Lung (tissue), 12 donors: ENCODE data around the gene OR51D1. TPM values are rescaled to one million over a fixed set of nuclear protein-coding genes. Genes with fewer than 3 reads are reported as not detected.

Experiments
- ATAC-seq: fragments of 200-7000 bp; cut with Tn5 transposase; one replicate; pipeline ENCODE4 v1.9.1; 2020; ENCODE audit warnings: moderate number of reproducible peaks; ENCODE audit not compliant: insufficient read depth, low FRiP score
- DNase-seq, 3 donors: peaks; one replicate each; pipeline ENCODE4 v3.0.0-alpha.2; 2013 to 2017
- H3K27ac ChIP-seq, 2 donors: one replicate each; pipeline ENCODE4 v1.5.1; 2013; ENCODE audit warnings: mild to moderate bottlenecking in 2 of 2, moderate library complexity in 2 of 2, control low read depth in 1 of 2, inconsistent platforms in 1 of 2, low read depth in 1 of 2, low read length in 1 of 2
- H3K27me3 ChIP-seq, 3 donors: one replicate each; pipeline ENCODE4 v1.5.1; 2013; ENCODE audit warnings: low read length in 2 of 3; ENCODE audit not compliant: control insufficient read depth in 3 of 3, insufficient read depth in 3 of 3
- H3K36me3 ChIP-seq, 4 donors: one replicate each; pipeline ENCODE4 v1.5.1; 2013; ENCODE audit warnings: low read length in 4 of 4, mild to moderate bottlenecking in 1 of 4, moderate library complexity in 1 of 4; ENCODE audit not compliant: control insufficient read depth in 4 of 4, insufficient read depth in 4 of 4
- H3K4me1 ChIP-seq, 5 donors: one replicate each; pipeline ENCODE4 v1.5.1; 2013; ENCODE audit warnings: low read length in 5 of 5, mild to moderate bottlenecking in 2 of 5, moderate library complexity in 1 of 5; ENCODE audit not compliant: control insufficient read depth in 5 of 5, insufficient read depth in 5 of 5
- H3K4me3 ChIP-seq: one replicate; pipeline ENCODE4 v1.5.1; 2013; ENCODE audit warnings: mild to moderate bottlenecking, control low read depth, moderate library complexity
- H3K9ac ChIP-seq, 2 donors: one replicate each; pipeline ENCODE4 v1.5.1; 2013; ENCODE audit warnings: low read length in 2 of 2, control low read depth in 1 of 2; ENCODE audit not compliant: insufficient read depth in 1 of 2
- H3K9me3 ChIP-seq, 4 donors: one replicate each; pipeline ENCODE4 v1.5.1; 2013; ENCODE audit warnings: low read length in 3 of 4, mild to moderate bottlenecking in 1 of 4, moderate library complexity in 1 of 4; ENCODE audit not compliant: control insufficient read depth in 4 of 4, insufficient read depth in 3 of 4
- WGBS, 2 donors: extraction: QIAGEN DNeasy Blood & Tissue Kit; methylation state at CpG; one replicate each; pipeline ENCODE4 v1.1.7; 2013; 5-methylcytosine and 5-hydroxymethylcytosine counted together
- polyA plus RNA-seq, 2 donors: library from polyadenylated mRNA; stranded (reverse); fragments of 200-250 nt; gene quantifications; one replicate each; pipeline ENCODE4 v1.2.1, GENCODE V29; 2013
- total RNA-seq, 2 donors: library from RNA; depleted of rRNA in 1 of 2; stranded (reverse); fragments of >200 nt in 1 of 2; gene quantifications; one replicate each; pipeline ENCODE4 v1.2.1, GENCODE V29; 2014 to 2021
- TF ChIP-seq, protein P1 (sequence below): IDR thresholded peaks from 2 replicates; pipeline ENCODE4 v1.5.1; 2012; ENCODE audit warnings: mild to moderate bottlenecking; ENCODE audit errors: control extremely low read depth, extremely low read depth
- donor health status: control.
- donor health status: control.
- donor health status: Bipolar disorder and iron deficiency.
- donor health status: healthy.
- donor health status: DM: yes; HTN: yes; CAD: no.

OR51D1 gene
- total and polyA plus RNA-seq, 4 donors: not detected

- Histone ChIP-seq H3K9ac (no peak overlapping the region), H3K27me3 (peaks cover 0 to 2% (median 0%) of the 10 kb centered on the region in 3 donors), H3K27ac (no peak overlapping the region), H3K9me3 (no peaks in the 10 kb centered on the region), H3K36me3 (no peaks in the 10 kb centered on the region), H3K4me3 (no peak overlapping the region), H3K4me1 (peaks cover 0 to 14% (median 0%) of the 10 kb centered on the region in 5 donors)
- ATAC-seq (no peak), DNase-seq (no peak)
- TF ChIP-seq, protein P1, sequence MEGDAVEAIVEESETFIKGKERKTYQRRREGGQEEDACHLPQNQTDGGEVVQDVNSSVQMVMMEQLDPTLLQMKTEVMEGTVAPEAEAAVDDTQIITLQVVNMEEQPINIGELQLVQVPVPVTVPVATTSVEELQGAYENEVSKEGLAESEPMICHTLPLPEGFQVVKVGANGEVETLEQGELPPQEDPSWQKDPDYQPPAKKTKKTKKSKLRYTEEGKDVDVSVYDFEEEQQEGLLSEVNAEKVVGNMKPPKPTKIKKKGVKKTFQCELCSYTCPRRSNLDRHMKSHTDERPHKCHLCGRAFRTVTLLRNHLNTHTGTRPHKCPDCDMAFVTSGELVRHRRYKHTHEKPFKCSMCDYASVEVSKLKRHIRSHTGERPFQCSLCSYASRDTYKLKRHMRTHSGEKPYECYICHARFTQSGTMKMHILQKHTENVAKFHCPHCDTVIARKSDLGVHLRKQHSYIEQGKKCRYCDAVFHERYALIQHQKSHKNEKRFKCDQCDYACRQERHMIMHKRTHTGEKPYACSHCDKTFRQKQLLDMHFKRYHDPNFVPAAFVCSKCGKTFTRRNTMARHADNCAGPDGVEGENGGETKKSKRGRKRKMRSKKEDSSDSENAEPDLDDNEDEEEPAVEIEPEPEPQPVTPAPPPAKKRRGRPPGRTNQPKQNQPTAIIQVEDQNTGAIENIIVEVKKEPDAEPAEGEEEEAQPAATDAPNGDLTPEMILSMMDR: no peak
- WGBS, 2 donors: 72 to 80% methylated on average over 7 of the region's 7 CpGs
Measured at GRCh38 chr11:4642043-4642442, 4.8 kb downstream of the OR51D1 start.

- Histone ChIP-seq H3K27me3 (no peaks in the 10 kb centered on the region), H3K27ac (peak overlapping the region in 1 of 2 donors; percentile 58), H3K36me3 (no peaks in the 10 kb centered on the region), H3K4me1 (peaks cover 0 to 22% (median 0%) of the 10 kb centered on the region in 5 donors), H3K9ac (no peak overlapping the region), H3K9me3 (no peaks in the 10 kb centered on the region), H3K4me3 (no peak overlapping the region)
- 45 to 75% methylated on average over 5 of the region's 5 CpGs for WGBS, 2 donors
- TF ChIP-seq, protein P1: no peak
- no peak for ATAC-seq
- peak in 1 of 3 donors; percentile 8 for DNase-seq
Measured at GRCh38 chr11:4643076-4643475, 5.8 kb downstream of the OR51D1 start.

DNA sequence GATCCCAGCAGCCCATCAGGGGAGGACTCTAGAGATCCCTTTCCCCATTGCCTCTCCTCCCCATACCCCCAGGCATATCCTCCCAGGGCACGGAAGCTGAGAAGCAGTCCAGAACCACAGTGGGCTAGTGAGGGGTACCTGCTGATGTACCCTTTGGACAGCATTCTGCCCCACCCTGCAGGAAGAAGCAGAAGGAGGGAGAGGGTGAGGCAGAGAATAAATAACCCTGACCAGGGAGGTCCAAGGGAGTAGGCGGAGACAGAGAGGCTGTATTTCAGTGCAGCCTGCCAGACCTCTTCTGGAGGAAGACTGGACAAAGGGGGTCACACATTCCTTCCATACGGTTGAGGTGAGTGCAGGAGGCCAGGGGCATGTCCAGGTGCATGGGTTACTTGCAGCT is 6.4 kb downstream of the OR51D1 start, which contains the start of gene OR51E1:
OR51E1 (plus strand) TSS at position 301 of the 400 bp plus-strand sequence. CDS start 8,545 bp downstream, outside the sequence.
- WGBS, 2 donors: 78 to 83% methylated on average over 3 of the region's 3 CpGs
- H3K27ac ChIP-seq: peak within 1 kb of the TSS in 1 of 2 donors; percentile 58

More for the DNA sequence above, 6.4 kb downstream of the OR51D1 start, which contains the start of gene OR51E1:
- ATAC-seq (no peak), DNase-seq (no peak)
- Histone ChIP-seq H3K9me3 (no peaks in the 10 kb centered on the region), H3K9ac (no peak within 1 kb of the TSS), H3K4me3 (no peak within 1 kb of the TSS), H3K27me3 (no peaks in the 10 kb centered on the region), H3K36me3 (no peaks in the 10 kb centered on the region), H3K4me1 (peaks cover 0 to 22% (median 0%) of the 10 kb centered on the region in 5 donors)
- TF ChIP-seq, protein P1: no peak
